Right lobe of liver (tissue), 6 donors: ENCODE data around the gene CPEB4. TPM values are rescaled to one million over a fixed set of nuclear protein-coding genes. Genes with fewer than 3 reads are reported as not detected.

Experiments
- ATAC-seq, 4 donors: fragments of 200-7000 bp; cut with Tn5 transposase; one replicate each; pipeline ENCODE4 v1.9.1; 2020; ENCODE audit warnings: mild to moderate bottlenecking in 4 of 4, moderate library complexity in 4 of 4
- DNase-seq, 3 donors: peaks; one replicate each; pipeline ENCODE4 v3.0.0-alpha.2; 2020
- H3K27ac ChIP-seq, 3 donors: fragments of 200-600 bp; one replicate each; pipeline ENCODE4 v1.8.0; 2022
- H3K27me3 ChIP-seq, 2 donors: fragments of 200-600 bp; one replicate each; pipeline ENCODE4 v1.8.0; 2022
- H3K36me3 ChIP-seq, 4 donors: fragments of 200-600 bp; sonication (generic) in 1 of 4; one replicate each; pipeline versions ENCODE4 v1.5.1 to v1.8.0; 2017 to 2022; ENCODE audit warnings: control low read depth in 1 of 4
- H3K4me1 ChIP-seq, 4 donors: fragments of 200-600 bp; sonication (generic) in 1 of 4; one replicate each; pipeline versions ENCODE4 v1.5.1 to v1.8.0; 2017 to 2022; ENCODE audit warnings: control low read depth in 1 of 4
- H3K4me3 ChIP-seq, 3 donors: fragments of 200-600 bp; one replicate each; pipeline ENCODE4 v1.8.0; 2022
- H3K9me3 ChIP-seq, 4 donors: fragments of 200-600 bp; sonication (generic) in 1 of 4; one replicate each; pipeline versions ENCODE4 v1.5.1 to v1.8.0; 2017 to 2022; ENCODE audit warnings: control low read depth in 1 of 4
- CTCF ChIP-seq, 4 donors: fragments of 200-600 bp in 3 of 4; fragments of 450-650 bp in 1 of 4; IDR thresholded peaks; one replicate each; pipeline versions ENCODE4 v1.5.1 to v1.8.0; 2016 to 2022; ENCODE audit warnings: antibody characterized with exemption in 4 of 4, mild to moderate bottlenecking in 2 of 4
- POLR2A ChIP-seq: fragments of 450-650 bp; IDR thresholded peaks from one replicate; pipeline ENCODE4 v1.6.1; 2017; ENCODE audit warnings: antibody characterized with exemption, mild to moderate bottlenecking
- WGBS: methylation state at CpG from one replicate; pipeline ENCODE4 v1.1.6; 2018; ENCODE audit warnings: low coverage, low lambda C conversion rate; ENCODE audit not compliant: insufficient coverage; ENCODE audit errors: missing lambda C conversion rate; 5-methylcytosine and 5-hydroxymethylcytosine counted together
- intact Hi-C, 2 donors: fragments of 100-400 bp; cut with DNase I; formaldehyde crosslinking; loops; one replicate each; pipeline versions ENCODE4 v1.11.2 to v1.14.1; 2022
- total RNA-seq, 6 experiments: library from RNA; depleted of rRNA in 2 of 6; stranded (reverse); fragments of >200 nt in 2 of 6; fragmentation: NEBNext Ultra II Directional in 3 of 6; extraction: Animal tissue kit (Norgen Biotek cat#: 25700) in 3 of 6; gene quantifications; one replicate each; pipeline versions ENCODE4 v1.1.0 to v1.2.4, GENCODE V29; 2016 to 2023
- donor health status: DM: no; HTN: yes; CAD: no.
- donor health status: DM: no; HTN: no; CAD: no.
- donor health status: DM: no; HTN: no; CAD: no.
- donor health status: DM: no; HTN: yes; CAD: no.
- donor health status: DM: no; HTN: yes; CAD: no.

The CPEB4 gene
- total RNA-seq, 6 experiments from 2014 or later = 27.3 to 49.9 (median 40.0) TPM

- intact Hi-C loops = no loop called here
- H3K27me3 ChIP-seq = no peaks in the 10 kb centered on the region
Observed at GRCh38 chr5:173962436-173962972, 74.4 kb downstream of the CPEB4 start.

GRCh38 chr5:173963182-173963838 is 75.2 kb downstream of the CPEB4 start:
- intact Hi-C loops = no loop called here
- no peaks in the 10 kb centered on the region for H3K4me1 ChIP-seq
- H3K9me3 ChIP-seq = no peaks in the 10 kb centered on the region
- H3K36me3 ChIP-seq = peaks cover 0 to 2% (median 0%) of the 10 kb centered on the region in 4 donors
- 66% methylated on average over 10 of the region's 10 CpGs for WGBS
- H3K27ac ChIP-seq = no peak overlapping the region
- no peak for ATAC-seq
- TF ChIP-seq POLR2A = no peak
- no peak for TF ChIP-seq CTCF (IDR thresholded peaks at IDR 0.05)
- DNase-seq = no peak
- H3K4me3 ChIP-seq = no peak overlapping the region
- no peaks in the 10 kb centered on the region for H3K27me3 ChIP-seq

More at GRCh38 chr5:173962436-173962972, 74.4 kb downstream of the CPEB4 start:
- H3K4me1 ChIP-seq = no peaks in the 10 kb centered on the region
- WGBS = 100% methylated on average over 2 of the region's 3 CpGs
- H3K27ac ChIP-seq = no peak overlapping the region
- peaks cover 0 to 6% (median 0%) of the 10 kb centered on the region in 4 donors for H3K36me3 ChIP-seq
- ATAC-seq (no peak), DNase-seq (no peak)
- no peaks in the 10 kb centered on the region for H3K9me3 ChIP-seq
- no peak overlapping the region for H3K4me3 ChIP-seq
- TF ChIP-seq POLR2A (no peak), CTCF (IDR thresholded peaks at IDR 0.05) (no peak)

- intact Hi-C loops = no loop called here
- TF ChIP-seq POLR2A (no peak), CTCF (IDR thresholded peaks at IDR 0.05) (no peak)
- H3K27ac ChIP-seq = no peak overlapping the region
- H3K27me3 ChIP-seq = no peaks in the 10 kb centered on the region
- no peak for DNase-seq
- no peaks in the 10 kb centered on the region for H3K36me3 ChIP-seq
- WGBS = 66% methylated on average over 17 of the region's 19 CpGs
- no peak overlapping the region for H3K4me3 ChIP-seq
- no peak for ATAC-seq
- H3K4me1 ChIP-seq = no peaks in the 10 kb centered on the region
- no peaks in the 10 kb centered on the region for H3K9me3 ChIP-seq
Observed at GRCh38 chr5:173963867-173964441, 75.8 kb downstream of the CPEB4 start.

DNA sequence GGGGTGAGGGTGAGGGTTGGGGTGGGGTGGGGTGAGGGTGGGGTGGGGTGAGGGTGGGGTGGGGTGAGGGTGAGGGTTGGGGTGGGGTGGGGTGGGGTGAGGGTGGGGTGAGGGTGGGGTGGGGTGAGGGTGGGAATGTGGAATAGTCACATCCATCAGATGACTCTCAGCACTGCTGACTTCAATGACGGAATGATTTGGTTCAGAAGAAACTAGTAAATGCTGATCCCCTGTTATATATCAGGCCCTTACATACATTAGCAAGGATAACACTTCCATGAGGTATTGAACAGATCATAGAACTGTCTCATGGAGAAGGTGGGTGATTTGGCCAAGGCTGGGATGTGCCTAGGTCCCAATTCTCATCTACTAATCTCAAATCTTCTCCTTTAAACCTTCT is 76.4 kb downstream of the CPEB4 start:
- Histone ChIP-seq H3K27me3 (no peaks in the 10 kb centered on the region), H3K9me3 (no peaks in the 10 kb centered on the region), H3K4me1 (peaks cover 0 to 5% (median under 1%) of the 10 kb centered on the region in 4 donors), H3K36me3 (no peaks in the 10 kb centered on the region), H3K4me3 (no peak overlapping the region), H3K27ac (no peak overlapping the region)
- WGBS = 100% methylated on average over 1 of the region's 1 CpG
- ATAC-seq (no peak), DNase-seq (no peak)
- intact Hi-C loops = no loop called here
- no peak for TF ChIP-seq CTCF (IDR thresholded peaks at IDR 0.05)
- no peak for TF ChIP-seq POLR2A
